Peyer's patch (tissue), 4 donors: ENCODE data around the gene EPHB4. TPM values are rescaled to one million over a fixed set of nuclear protein-coding genes. Genes with fewer than 3 reads are reported as not detected.

ENCODE experiments used
- DNase-seq, 3 donors: peaks; one replicate each; pipeline ENCODE4 v3.0.0-alpha.2; 2017 to 2019
- H3K27ac ChIP-seq, 4 donors: fragments of 200-600 bp; sonication (generic); one replicate each; pipeline ENCODE4 v1.5.1; 2016 to 2019
- H3K27me3 ChIP-seq, 2 donors: fragments of 200-600 bp; sonication (generic); one replicate each; pipeline ENCODE4 v1.5.1; 2019
- H3K36me3 ChIP-seq, 3 donors: fragments of 200-600 bp; sonication (generic); one replicate each; pipeline ENCODE4 v1.5.1; 2016 to 2019
- H3K4me1 ChIP-seq, 4 donors: fragments of 200-600 bp; sonication (generic); one replicate each; pipeline ENCODE4 v1.5.1; 2016 to 2019
- H3K4me3 ChIP-seq, 4 donors: fragments of 200-600 bp; sonication (generic); 1 replicate in 3 of 4; 2 replicates in 1 of 4; pipeline ENCODE4 v1.5.1; 2016 to 2019; ENCODE audit warnings: mild to moderate bottlenecking in 1 of 4
- H3K9me3 ChIP-seq, 4 donors: fragments of 200-600 bp; sonication (generic); one replicate each; pipeline ENCODE4 v1.5.1; 2016 to 2019; ENCODE audit warnings: mild to moderate bottlenecking in 1 of 4
- CTCF ChIP-seq, 6 experiments: fragments of 450-650 bp in 4 of 6; fragments of 200-600 bp in 2 of 6; sonication (generic) in 1 of 6; IDR thresholded peaks; one replicate each; pipeline ENCODE4 v1.5.1; 2017 to 2019; ENCODE audit warnings: antibody characterized with exemption in 6 of 6, mild to moderate bottlenecking in 3 of 6, moderate library complexity in 1 of 6
- POLR2A ChIP-seq, 2 donors: fragments of 450-650 bp; IDR thresholded peaks; one replicate each; pipeline ENCODE4 v1.5.1; 2017; ENCODE audit warnings: antibody characterized with exemption in 2 of 2, mild to moderate bottlenecking in 2 of 2, moderate library complexity in 2 of 2
- total RNA-seq, 4 donors: library from RNA; depleted of rRNA; stranded (reverse); fragments of >200 nt; gene quantifications; one replicate each; pipeline ENCODE4 v1.1.0, GENCODE V29; 2016

The EPHB4 gene
- total RNA-seq, 4 donors from 2014 or later = 10.3 to 48.7 (median 31.7) TPM

DNA sequence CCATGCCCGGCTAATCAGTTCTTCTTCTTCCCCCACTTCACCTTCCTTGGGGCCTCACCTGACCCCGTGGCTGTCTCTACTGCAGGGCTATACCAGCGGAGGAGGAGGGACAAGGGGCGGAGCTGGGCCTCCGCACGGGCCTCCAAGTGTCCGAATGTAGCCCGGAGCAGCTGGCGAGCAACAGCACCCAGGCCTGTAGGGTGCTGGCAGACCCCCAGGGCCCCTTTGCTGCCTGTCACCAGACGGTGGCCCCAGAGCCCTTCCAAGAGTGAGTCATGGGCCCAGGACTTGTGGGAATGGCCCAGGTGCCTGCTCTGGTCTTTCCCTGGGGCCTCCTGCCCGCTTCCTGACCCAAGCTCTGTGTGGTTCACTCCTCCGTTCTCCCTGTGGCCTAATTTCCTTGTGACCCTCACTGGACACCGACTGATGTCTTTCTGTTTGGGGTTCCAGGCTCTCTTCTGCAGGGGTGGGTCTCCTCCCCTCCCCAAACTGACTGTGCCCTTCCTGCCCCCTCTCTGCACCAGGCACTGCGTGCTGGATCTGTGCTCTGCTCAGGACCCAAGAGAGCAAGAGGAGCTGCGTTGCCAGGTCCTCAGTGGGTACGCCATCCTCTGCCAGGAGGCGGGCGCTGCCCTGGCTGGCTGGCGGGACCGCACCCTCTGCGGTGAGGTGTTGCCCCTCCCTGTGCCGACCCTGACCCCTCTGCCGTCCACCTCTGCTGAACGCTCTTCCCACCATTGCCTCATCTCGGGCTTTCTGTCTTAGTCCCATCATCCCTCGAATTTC, 35.2 kb downstream of the EPHB4 start:
- H3K27me3 ChIP-seq = no peaks in the 10 kb centered on the region
- no peaks in the 10 kb centered on the region for H3K36me3 ChIP-seq

GRCh38 chr7:100789055-100789454, 38.3 kb downstream of the EPHB4 start:
- Histone ChIP-seq H3K9me3 (no peaks in the 10 kb centered on the region), H3K27me3 (no peaks in the 10 kb centered on the region), H3K36me3 (no peaks in the 10 kb centered on the region), H3K4me1 (no peaks in the 10 kb centered on the region), H3K4me3 (no peak overlapping the region), H3K27ac (no peak overlapping the region)
- TF ChIP-seq CTCF (IDR thresholded peaks at IDR 0.05) = no peak
- no peak for TF ChIP-seq POLR2A (IDR thresholded peaks at IDR 0.05)
- no peak for DNase-seq

More for the DNA sequence above, 35.2 kb downstream of the EPHB4 start:
- Histone ChIP-seq H3K27ac (no peak overlapping the region), H3K9me3 (no peaks in the 10 kb centered on the region), H3K4me3 (no peak overlapping the region), H3K4me1 (no peaks in the 10 kb centered on the region)
- TF ChIP-seq CTCF (IDR thresholded peaks at IDR 0.05) (no peak), POLR2A (IDR thresholded peaks at IDR 0.05) (no peak)
- DNase-seq = no peak

- Histone ChIP-seq H3K36me3 (no peaks in the 10 kb centered on the region), H3K27ac (no peak overlapping the region), H3K4me1 (no peaks in the 10 kb centered on the region), H3K9me3 (no peaks in the 10 kb centered on the region), H3K27me3 (no peaks in the 10 kb centered on the region), H3K4me3 (no peak overlapping the region)
- DNase-seq = no peak
- TF ChIP-seq CTCF (IDR thresholded peaks at IDR 0.05) = no peak
- TF ChIP-seq POLR2A (IDR thresholded peaks at IDR 0.05) = no peak
Observed at GRCh38 chr7:100786323-100786722, 41.0 kb downstream of the EPHB4 start.

GRCh38 chr7:100785878-100786277, 41.4 kb downstream of the EPHB4 start:
- Histone ChIP-seq H3K4me1 (no peaks in the 10 kb centered on the region), H3K36me3 (no peaks in the 10 kb centered on the region), H3K27ac (no peak overlapping the region), H3K9me3 (no peaks in the 10 kb centered on the region), H3K4me3 (no peak overlapping the region), H3K27me3 (no peaks in the 10 kb centered on the region)
- no peak for DNase-seq
- TF ChIP-seq POLR2A (IDR thresholded peaks at IDR 0.05) = no peak
- TF ChIP-seq CTCF (IDR thresholded peaks at IDR 0.05) = no peak

GRCh38 chr7:100783804-100784203, 43.5 kb downstream of the EPHB4 start:
- Histone ChIP-seq H3K4me3 (no peak overlapping the region), H3K9me3 (no peaks in the 10 kb centered on the region), H3K36me3 (no peaks in the 10 kb centered on the region), H3K4me1 (no peaks in the 10 kb centered on the region), H3K27ac (no peak overlapping the region), H3K27me3 (no peaks in the 10 kb centered on the region)
- no peak for DNase-seq
- TF ChIP-seq CTCF (IDR thresholded peaks at IDR 0.05) (no peak), POLR2A (IDR thresholded peaks at IDR 0.05) (no peak)
